GM19324 (cell line): ENCODE measurements around the gene JAZF1.
"Not testable (repeated sequence)": the region's sequence is repeated elsewhere in the genome, so short reads cannot be mapped to it uniquely, and the experiment has no call there.

Source experiments
- ATAC-seq: cut with Tn5 transposase; IDR thresholded peaks from one replicate; pipeline ENCODE4 v1.9.1; 2021; ENCODE audit warnings: mild to moderate bottlenecking, moderate library complexity; ENCODE audit not compliant: unreplicated experiment, low FRiP score

The JAZF1 gene

GRCh38 chr7:27899601-27900000 is 281.0 kb downstream of the JAZF1 start:
- no peak for ATAC-seq

- ATAC-seq, result no peak
Observed at GRCh38 chr7:27897441-27897847, 283.2 kb downstream of the JAZF1 start.

- no peak for ATAC-seq
Observed at GRCh38 chr7:27897001-27897400, 283.6 kb downstream of the JAZF1 start.

GRCh38 chr7:27895551-27895950 is 285.0 kb downstream of the JAZF1 start:
- no peak for ATAC-seq

- ATAC-seq, result peak; percentile 92
Observed at GRCh38 chr7:27890205-27890849, 290.3 kb downstream of the JAZF1 start.

- no peak for ATAC-seq
Observed at GRCh38 chr7:27889800-27890199, 290.8 kb downstream of the JAZF1 start.

GRCh38 chr7:27888736-27889135 is 291.9 kb downstream of the JAZF1 start:
- ATAC-seq, result no peak

- ATAC-seq, result not testable (repeated sequence)
Observed at GRCh38 chr7:27886710-27887109, 293.9 kb downstream of the JAZF1 start.

- no peak for ATAC-seq
Observed at GRCh38 chr7:27885652-27886051, 294.9 kb downstream of the JAZF1 start.

GRCh38 chr7:27883696-27884095 is 296.9 kb downstream of the JAZF1 start:
- no peak for ATAC-seq

GRCh38 chr7:27876756-27877155 is 303.8 kb downstream of the JAZF1 start:
- no peak for ATAC-seq

- ATAC-seq, result no peak
Observed at GRCh38 chr7:27875832-27876231, 304.8 kb downstream of the JAZF1 start.

GRCh38 chr7:27875061-27875460 is 305.5 kb downstream of the JAZF1 start:
- ATAC-seq, result no peak

GRCh38 chr7:27873981-27874957 is 306.3 kb downstream of the JAZF1 start:
- no peak for ATAC-seq

- no peak for ATAC-seq
Observed at GRCh38 chr7:27872356-27873275, 308.0 kb downstream of the JAZF1 start.

- no peak for ATAC-seq
Observed at GRCh38 chr7:27871866-27872265, 308.7 kb downstream of the JAZF1 start.

- no peak for ATAC-seq
Observed at GRCh38 chr7:27871086-27871485, 309.5 kb downstream of the JAZF1 start.

GRCh38 chr7:27870595-27870994 is 310.0 kb downstream of the JAZF1 start:
- ATAC-seq, result no peak

- ATAC-seq, result no peak
Observed at GRCh38 chr7:27869056-27869455, 311.5 kb downstream of the JAZF1 start.

GRCh38 chr7:27868131-27868550 is 312.5 kb downstream of the JAZF1 start:
- ATAC-seq, result no peak
